WTC11 (cell line): Measurements from ENCODE around the gene ARHGAP22.

ENCODE experiments used
- CREM ChIP-seq: sonication (generic); formaldehyde crosslinking; IDR thresholded peaks from 2 replicates; pipeline ENCODE4 v1.8.1; 2022; ENCODE audit warnings: mild to moderate bottlenecking, missing genetic modification reagents, moderate library complexity
- CTCF ChIP-seq: fragments of 200-600 bp; IDR thresholded peaks from 2 replicates; pipeline ENCODE4 v1.8.0; 2022; ENCODE audit warnings: antibody characterized with exemption
- E2F1 ChIP-seq: sonication (generic); formaldehyde crosslinking; IDR thresholded peaks from 2 replicates; pipeline ENCODE4 v1.8.0; 2022; ENCODE audit warnings: mild to moderate bottlenecking, missing genetic modification reagents
- FOXK1 ChIP-seq: sonication (generic); formaldehyde crosslinking; IDR thresholded peaks from 2 replicates; pipeline ENCODE4 v1.8.0; 2022; ENCODE audit warnings: mild to moderate bottlenecking, moderate library complexity, missing genetic modification reagents
- MAX ChIP-seq: sonication (generic); formaldehyde crosslinking; IDR thresholded peaks from 2 replicates; pipeline ENCODE4 v1.8.0; 2022; ENCODE audit warnings: mild to moderate bottlenecking, missing genetic modification reagents
- SMAD3 ChIP-seq: sonication (generic); formaldehyde crosslinking; IDR thresholded peaks from 2 replicates; pipeline ENCODE4 v1.8.0; 2022; ENCODE audit warnings: missing genetic modification reagents, mild to moderate bottlenecking, borderline replicate concordance
- TCF7 ChIP-seq: sonication (generic); formaldehyde crosslinking; IDR thresholded peaks from 2 replicates; pipeline ENCODE4 v1.8.0; 2022; ENCODE audit warnings: mild to moderate bottlenecking, low read depth, missing genetic modification reagents, moderate library complexity

- TF ChIP-seq CTCF (no peak), TCF7 (CRISPR knock-in tag) (no peak), MAX (CRISPR knock-in tag) (no peak), CREM (no peak), E2F1 (CRISPR knock-in tag) (no peak), FOXK1 (CRISPR knock-in tag) (no peak), SMAD3 (CRISPR knock-in tag) (no peak)
Observed at GRCh38 chr10:48652344-48652743, 47.5 kb upstream of the ARHGAP22 start.
